Hepatocyte (in vitro differentiated cells): Measurements from ENCODE around the gene NTF3. TPM values are rescaled to one million over a fixed set of nuclear protein-coding genes. Genes with fewer than 3 reads are reported as not detected.

Experiments used
- DNase-seq: peaks from one replicate; pipeline ENCODE4 v3.0.0-alpha.2; 2016; ENCODE audit warnings: low spot score
- H2AFZ ChIP-seq: fragments of 200-600 bp; sonication (generic); 2 replicates; pipeline ENCODE4 v1.6.0; 2016; ENCODE audit warnings: antibody characterized with exemption, mild to moderate bottlenecking
- H3K27ac ChIP-seq: fragments of 200-600 bp; sonication (generic); 2 replicates; pipeline ENCODE4 v1.5.1; 2016; ENCODE audit warnings: mild to moderate bottlenecking
- H3K27me3 ChIP-seq: fragments of 200-600 bp; sonication (generic); 2 replicates; pipeline ENCODE4 v1.6.1; 2016
- H3K36me3 ChIP-seq: fragments of 200-600 bp; sonication (generic); replicated peaks from 2 replicates; pipeline ENCODE4 v1.5.1; 2016; ENCODE audit warnings: low read depth; ENCODE audit not compliant: insufficient read depth
- H3K4me1 ChIP-seq: fragments of 200-600 bp; sonication (generic); 2 replicates; pipeline ENCODE4 v1.5.1; 2016; ENCODE audit warnings: mild to moderate bottlenecking, moderate library complexity; ENCODE audit not compliant: insufficient read depth
- H3K4me2 ChIP-seq: fragments of 200-600 bp; sonication (generic); 2 replicates; pipeline ENCODE4 v1.6.0; 2016
- H3K4me3 ChIP-seq: fragments of 200-600 bp; sonication (generic); 2 replicates; pipeline ENCODE4 v1.5.1; 2016; ENCODE audit warnings: mild to moderate bottlenecking
- H3K79me2 ChIP-seq: fragments of 200-600 bp; sonication (generic); 2 replicates; pipeline ENCODE4 v1.6.0; 2017; ENCODE audit warnings: mild to moderate bottlenecking
- H3K9me2 ChIP-seq: fragments of 200-600 bp; sonication (generic); replicated peaks from 2 replicates; pipeline ENCODE4 v1.6.0; 2017; ENCODE audit warnings: mild to moderate bottlenecking; ENCODE audit not compliant: insufficient read depth
- H3K9me3 ChIP-seq: fragments of 200-600 bp; sonication (generic); 2 replicates; pipeline ENCODE4 v1.5.1; 2016; ENCODE audit warnings: low read depth, mild to moderate bottlenecking
- H4K20me1 ChIP-seq: fragments of 200-600 bp; sonication (generic); 2 replicates; pipeline ENCODE4 v1.6.0; 2016; ENCODE audit warnings: mild to moderate bottlenecking; ENCODE audit not compliant: insufficient read depth, poor library complexity, severe bottlenecking
- CTCF ChIP-seq: fragments of 200-600 bp; sonication (generic); IDR thresholded peaks from 2 replicates; pipeline ENCODE4 v1.5.1; 2016; ENCODE audit warnings: antibody characterized with exemption, mild to moderate bottlenecking; ENCODE audit not compliant: poor library complexity
- EZH2 ChIP-seq: fragments of 200-600 bp; sonication (generic); IDR thresholded peaks from 2 replicates; pipeline ENCODE4 v1.6.1; 2016; ENCODE audit warnings: antibody characterized with exemption, mild to moderate bottlenecking, borderline replicate concordance
- EZH2phosphoT487 ChIP-seq: fragments of 200-600 bp; sonication (generic); IDR thresholded peaks from one replicate; pipeline ENCODE4 v1.6.1; 2018; ENCODE audit warnings: antibody characterized with exemption, mild to moderate bottlenecking, low read depth, moderate library complexity; ENCODE audit not compliant: unreplicated experiment, severe bottlenecking
- WGBS: methylation state at CpG from one replicate; pipeline ENCODE4 v1.1.6; 2016; ENCODE audit warnings: low lambda C conversion rate; ENCODE audit errors: missing lambda C conversion rate; 5-methylcytosine and 5-hydroxymethylcytosine counted together
- polyA plus RNA-seq: library from polyadenylated mRNA; unstranded; fragments of >200 nt; fragmentation: Nextera tagmentation; extraction: Ambion mirVana; gene quantifications from 2 replicates; pipeline ENCODE4 v1.2.1, GENCODE V29; 2016
- total RNA-seq: library from RNA; depleted of rRNA; stranded (reverse); fragments of >200 nt; gene quantifications from 2 replicates; pipeline ENCODE4 v1.2.3, GENCODE V29; 2014

NTF3 gene
- total and polyA plus RNA-seq, 2 experiments from 2014 or later: 5.0 to 7.1 TPM

GRCh38 chr12:5433845-5434646, 2.1 kb downstream of the NTF3 start:
- no peaks in the 10 kb centered on the region for H3K36me3 ChIP-seq
- no peaks in the 10 kb centered on the region for H3K9me2 ChIP-seq
- H2AFZ ChIP-seq: peak overlapping the region; percentile 13
- DNase-seq: no peak
- H3K4me1 ChIP-seq: peaks cover 38% of the 10 kb centered on the region
- H3K79me2 ChIP-seq: peaks cover 65% of the 10 kb centered on the region
- H3K4me2 ChIP-seq: peak overlapping the region; percentile 92
- no peak overlapping the region for H3K27ac ChIP-seq
- H3K27me3 ChIP-seq: peaks cover 30% of the 10 kb centered on the region
- WGBS: 13% methylated on average over 15 of the region's 15 CpGs
- TF ChIP-seq EZH2phosphoT487 (no peak), CTCF (no peak), EZH2 (no peak)
- peaks cover 9% of the 10 kb centered on the region for H4K20me1 ChIP-seq
- no peaks in the 10 kb centered on the region for H3K9me3 ChIP-seq
- H3K4me3 ChIP-seq: peak overlapping the region; percentile 93

GRCh38 chr12:5434647-5435560, 3.0 kb downstream of the NTF3 start:
- no peak for DNase-seq
- Histone ChIP-seq H3K4me3 (no peak overlapping the region), H4K20me1 (peaks cover 9% of the 10 kb centered on the region), H3K4me1 (peaks cover 32% of the 10 kb centered on the region), H3K79me2 (peaks cover 74% of the 10 kb centered on the region), H3K36me3 (no peaks in the 10 kb centered on the region), H3K27me3 (peaks cover 30% of the 10 kb centered on the region), H3K27ac (no peak overlapping the region), H3K9me3 (no peaks in the 10 kb centered on the region), H3K9me2 (no peaks in the 10 kb centered on the region), H2AFZ (no peak overlapping the region), H3K4me2 (peak overlapping the region; percentile 92)
- TF ChIP-seq EZH2phosphoT487 (no peak), CTCF (no peak), EZH2 (no peak)
- whole genome bisulfite sequencing: 46% methylated on average over 6 of the region's 6 CpGs

GRCh38 chr12:5437182-5437583, 5.3 kb downstream of the NTF3 start:
- peak overlapping the region; percentile 53 for H3K27ac ChIP-seq
- no peak overlapping the region for H3K4me3 ChIP-seq
- DNase-seq: no peak
- WGBS: 83% methylated on average over 4 of the region's 4 CpGs
- no peak for TF ChIP-seq CTCF
- no peak for TF ChIP-seq EZH2
- no peak for TF ChIP-seq EZH2phosphoT487
- no peaks in the 10 kb centered on the region for H3K9me3 ChIP-seq
- H3K27me3 ChIP-seq: peaks cover 22% of the 10 kb centered on the region
- peaks cover 97% of the 10 kb centered on the region for H3K79me2 ChIP-seq
- no peak overlapping the region for H2AFZ ChIP-seq
- H3K9me2 ChIP-seq: no peaks in the 10 kb centered on the region
- H4K20me1 ChIP-seq: peaks cover 12% of the 10 kb centered on the region
- no peaks in the 10 kb centered on the region for H3K36me3 ChIP-seq
- peak overlapping the region; percentile 4 for H3K4me2 ChIP-seq
- H3K4me1 ChIP-seq: peaks cover 20% of the 10 kb centered on the region
